GM21423 (cell line): ENCODE data around the gene B9D1.

Experiments used
- ATAC-seq: cut with Tn5 transposase; IDR thresholded peaks from one replicate; pipeline ENCODE4 v1.9.1; 2021; ENCODE audit warnings: mild to moderate bottlenecking, moderate library complexity; ENCODE audit not compliant: unreplicated experiment

The B9D1 gene

DNA sequence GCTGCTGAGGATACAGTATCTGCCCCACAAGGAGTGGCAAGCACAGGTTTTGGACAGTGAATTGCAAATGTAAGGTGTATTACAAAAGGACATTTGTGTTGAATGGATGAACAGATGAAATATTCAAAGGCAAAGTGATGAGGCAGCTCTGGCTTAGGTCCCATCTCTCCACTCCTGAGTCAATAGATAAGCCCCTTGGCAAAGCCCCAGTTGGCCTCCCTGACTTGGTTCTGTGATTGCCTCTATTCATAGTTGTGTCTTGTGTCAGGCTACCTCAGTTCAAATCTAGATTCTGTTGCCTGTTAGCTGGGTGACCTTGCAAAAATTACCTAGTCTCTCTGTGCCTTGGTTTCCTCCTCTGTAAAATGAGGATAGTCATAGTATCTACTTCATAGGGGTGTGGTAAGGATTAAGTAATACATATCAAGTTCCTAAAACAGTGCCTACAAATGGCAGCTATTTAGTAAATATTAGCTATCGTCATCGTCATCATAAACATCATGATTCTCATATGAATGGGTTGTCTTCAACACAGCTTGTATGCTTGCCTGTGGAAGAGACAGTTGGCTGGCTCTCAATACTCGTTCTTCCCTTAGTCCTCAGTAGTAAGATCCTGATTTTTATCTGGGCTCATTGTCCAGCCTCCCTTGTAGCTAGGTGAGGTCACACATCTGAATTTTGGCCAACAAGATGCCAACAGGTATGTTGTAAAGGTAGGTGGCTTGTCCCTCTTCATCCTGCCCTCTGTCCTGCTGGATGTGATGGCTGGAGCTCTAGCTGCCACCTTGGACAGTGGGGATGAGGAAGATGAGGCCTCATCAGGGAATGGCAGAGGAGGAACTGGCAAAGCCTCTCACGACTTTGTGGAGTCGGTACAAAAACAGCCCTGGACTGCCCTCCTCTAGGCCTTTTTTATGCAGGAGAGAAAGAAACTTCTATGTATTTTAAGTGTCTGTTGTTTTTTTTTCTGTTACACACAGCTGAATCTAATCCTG is 26.6 kb upstream of the B9D1 start:
- no peak for ATAC-seq

DNA sequence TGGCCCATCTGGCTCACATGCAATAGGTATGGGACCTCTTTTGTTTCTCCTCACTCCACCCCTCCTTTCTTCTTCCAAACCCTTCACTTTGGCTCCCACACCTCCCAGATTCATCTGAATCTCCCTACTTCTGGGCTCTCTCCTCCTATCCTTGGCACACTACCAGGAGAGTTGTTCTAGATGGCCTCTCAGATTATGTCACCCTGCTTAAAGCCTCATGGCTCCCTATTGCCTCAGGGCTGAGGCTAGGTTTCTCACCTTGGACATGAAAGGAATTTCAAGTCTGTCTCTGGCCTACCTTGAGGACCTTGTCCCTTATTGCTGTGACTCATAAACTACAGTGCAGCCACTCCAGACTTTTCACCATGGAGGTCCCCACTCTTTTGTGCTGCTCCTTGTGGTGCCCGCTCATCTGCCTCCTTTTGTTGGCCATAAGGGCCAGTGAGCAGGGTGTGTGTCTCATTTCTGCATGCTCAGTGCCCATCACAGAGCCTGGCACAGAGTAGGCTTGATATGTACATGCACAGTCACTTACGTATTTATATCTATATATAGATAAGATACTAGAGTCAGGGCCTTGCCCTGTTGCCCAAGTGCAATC is 25.5 kb upstream of the B9D1 start:
- no peak for ATAC-seq

DNA sequence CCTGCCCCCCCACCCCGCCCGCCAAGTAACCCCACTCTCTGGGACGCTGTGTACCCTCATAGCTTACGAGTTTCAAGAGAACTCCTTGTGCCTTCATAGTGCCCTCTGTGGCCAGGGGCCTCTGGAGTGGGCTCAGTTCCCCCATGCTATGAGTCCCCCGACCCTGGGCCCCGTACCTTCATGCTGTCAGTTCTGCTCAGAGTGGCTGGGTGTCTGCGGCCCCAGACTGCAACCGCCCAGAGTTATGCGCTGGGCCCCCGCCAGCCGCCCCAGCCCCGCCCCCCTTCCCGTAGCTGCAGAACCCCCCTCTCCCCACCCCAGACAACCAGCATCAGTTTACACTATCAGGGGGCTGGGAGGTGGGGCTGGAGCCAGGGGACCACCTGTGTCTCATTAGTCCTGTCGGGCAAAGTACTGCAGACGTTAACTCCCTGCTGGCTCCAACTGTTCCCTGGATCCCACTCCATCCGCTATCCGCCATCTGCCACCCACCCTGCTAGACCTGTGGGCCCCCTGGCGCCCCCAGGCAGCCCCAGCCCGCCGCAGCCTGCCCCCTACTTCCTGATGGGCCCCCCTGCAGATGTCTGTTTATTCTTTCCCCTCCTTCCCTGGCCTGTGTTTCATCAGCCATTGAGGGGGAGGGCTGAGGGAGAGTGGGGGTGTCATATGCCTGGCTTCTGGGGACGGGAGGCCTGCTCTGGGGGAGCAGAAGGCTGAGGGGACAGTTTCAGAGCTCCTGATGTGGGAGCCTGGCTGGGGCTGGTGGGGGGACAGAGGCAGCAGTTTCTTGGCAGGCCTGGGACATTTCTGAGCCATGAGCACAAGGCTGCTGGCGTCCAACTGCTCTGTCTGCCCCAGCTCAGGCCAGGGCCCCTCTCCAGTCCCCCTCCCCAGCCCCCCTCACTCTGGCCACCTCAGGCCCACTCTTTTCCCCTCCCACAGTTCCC is 24.7 kb upstream of the B9D1 start, which contains the start of gene MFAP4:
MFAP4 (minus strand) TSS at position 217 of the 947 bp plus-strand sequence; CDS start at position 182, 35 bp downstream.
- no peak for ATAC-seq

DNA sequence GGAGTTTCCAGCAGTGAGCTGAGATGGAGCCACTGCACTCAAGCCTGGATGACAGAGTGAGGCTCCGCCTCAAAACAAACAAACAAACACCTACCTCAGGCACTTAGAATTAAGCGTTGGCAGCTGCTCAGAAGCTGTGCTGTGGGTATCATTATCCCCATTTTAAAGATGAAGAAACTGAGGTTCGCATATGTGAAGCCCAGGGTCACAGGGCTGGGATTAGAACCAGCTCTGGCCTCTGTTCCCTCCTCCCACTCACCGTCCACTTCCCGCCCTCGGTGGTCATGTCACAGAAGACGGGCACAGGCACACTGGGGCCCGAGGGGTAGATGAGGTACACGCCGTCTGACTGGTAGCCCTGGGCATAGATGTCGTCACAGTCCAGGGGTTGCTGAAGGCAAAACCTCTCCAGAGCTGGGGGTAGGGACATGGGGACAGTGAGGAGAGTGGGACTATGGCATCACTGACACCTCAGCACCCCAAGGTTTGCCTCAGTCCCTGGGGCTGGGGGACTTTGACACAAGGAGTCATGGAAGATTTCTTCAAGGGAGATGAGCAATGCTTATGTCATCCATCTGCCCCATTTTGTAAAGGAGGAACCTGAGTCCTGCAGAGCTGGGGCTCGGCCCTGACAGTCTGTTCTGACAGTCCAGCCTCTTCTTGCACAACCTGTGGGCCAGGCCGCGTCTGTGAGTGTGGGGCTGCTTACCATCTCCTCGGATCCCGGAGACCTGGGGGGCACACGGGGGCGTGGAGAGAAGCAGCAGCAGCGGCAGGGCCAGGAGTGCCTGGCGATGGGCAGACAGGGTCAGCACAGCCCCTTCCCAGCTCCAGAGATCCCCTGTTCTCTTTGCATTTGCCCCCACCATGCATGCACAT is 23.8 kb upstream of the B9D1 start:
- no peak for ATAC-seq

DNA sequence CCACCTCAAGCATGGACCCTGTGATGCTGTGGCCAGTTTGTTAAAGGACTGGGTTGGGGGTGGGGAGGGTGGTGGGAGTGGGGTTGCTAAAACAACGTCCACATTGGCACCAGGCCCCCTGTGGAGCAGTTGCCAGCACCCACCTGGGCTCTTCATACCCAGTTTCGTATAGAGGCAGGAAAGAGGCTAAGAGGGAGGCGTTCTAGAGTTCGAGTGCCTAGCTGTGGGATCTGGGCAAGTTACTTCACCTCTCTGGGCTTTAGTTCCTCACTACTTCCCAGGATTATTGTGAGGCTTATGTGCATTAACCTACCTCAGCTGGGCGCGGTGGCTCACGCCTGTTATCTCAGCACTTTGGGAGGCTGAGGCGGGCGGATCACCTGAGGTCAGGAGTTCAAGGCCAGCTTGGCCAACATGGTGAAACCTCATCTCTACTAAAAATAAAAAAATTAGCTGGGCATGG is 23.0 kb upstream of the B9D1 start:
- no peak for ATAC-seq

DNA sequence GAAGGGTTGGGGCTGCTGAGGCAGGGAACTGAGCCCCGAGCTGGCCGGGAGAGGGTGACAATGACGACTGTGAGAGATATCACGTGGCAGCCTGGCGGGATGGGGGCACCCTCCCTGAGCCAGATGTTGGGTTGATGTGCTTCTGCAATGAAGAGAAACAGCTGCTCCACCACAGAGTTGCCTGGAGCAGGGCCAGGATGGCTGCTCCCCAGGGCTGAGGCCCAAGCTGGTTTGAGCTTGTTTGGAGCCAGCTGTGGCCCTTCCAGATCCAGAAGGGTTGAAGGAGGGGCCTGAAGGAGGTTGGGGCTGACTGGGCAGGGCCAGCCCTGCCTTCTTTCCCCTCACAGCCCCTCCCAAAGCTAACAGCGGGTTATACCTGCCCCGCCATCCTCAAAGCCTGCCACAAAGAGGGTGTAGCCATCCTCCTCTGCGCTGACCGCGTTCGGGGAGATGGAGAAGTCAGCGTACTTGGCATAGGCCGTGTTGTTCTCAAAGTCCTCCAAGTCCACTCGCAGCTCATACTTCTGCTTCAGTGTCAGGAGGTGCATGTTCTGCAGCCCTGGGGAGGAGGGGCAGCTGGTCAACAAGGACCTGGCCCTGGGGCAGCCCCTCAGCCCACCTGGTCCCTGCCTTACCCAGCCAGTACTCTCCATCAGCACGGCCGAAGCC is 22.3 kb upstream of the B9D1 start:
- ATAC-seq, result no peak

DNA sequence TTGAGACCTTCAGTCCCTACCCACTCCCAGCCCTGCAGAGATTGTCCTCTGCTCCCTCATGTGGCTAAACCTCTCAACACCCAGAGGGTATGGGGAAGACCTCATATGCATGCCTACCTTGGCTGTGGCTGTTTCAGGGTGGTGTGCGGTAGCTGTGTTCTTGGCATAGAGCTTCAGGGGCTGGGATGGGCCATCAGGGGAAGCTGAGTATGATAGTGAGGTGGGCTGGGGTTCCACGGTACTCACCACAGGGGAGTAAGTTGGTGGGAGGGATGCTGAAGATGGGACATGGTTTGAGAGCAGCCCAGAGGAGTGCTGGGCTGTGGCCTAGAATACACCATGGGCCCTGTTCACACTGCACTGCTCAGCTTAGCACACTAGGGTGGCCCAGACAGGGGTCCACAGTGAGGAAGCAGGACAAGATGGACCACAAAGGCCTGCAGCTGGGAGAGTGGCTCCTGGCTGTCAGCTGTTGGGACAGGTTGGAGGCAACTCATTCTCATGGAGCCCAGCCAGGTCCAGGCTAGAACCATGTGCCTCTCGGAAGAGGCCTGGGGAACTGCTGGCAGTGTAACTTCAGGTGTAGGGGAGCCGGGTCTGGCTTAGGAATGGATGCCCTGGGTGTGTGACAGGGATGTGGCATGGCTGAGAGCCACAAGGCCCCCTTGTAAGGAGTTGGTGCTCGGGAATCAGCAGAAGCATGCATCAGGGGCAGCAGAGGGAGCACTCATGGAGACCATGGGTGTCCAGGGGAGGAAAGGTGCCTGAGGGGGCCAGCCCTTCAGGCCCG is 21.4 kb upstream of the B9D1 start:
- ATAC-seq, result no peak

DNA sequence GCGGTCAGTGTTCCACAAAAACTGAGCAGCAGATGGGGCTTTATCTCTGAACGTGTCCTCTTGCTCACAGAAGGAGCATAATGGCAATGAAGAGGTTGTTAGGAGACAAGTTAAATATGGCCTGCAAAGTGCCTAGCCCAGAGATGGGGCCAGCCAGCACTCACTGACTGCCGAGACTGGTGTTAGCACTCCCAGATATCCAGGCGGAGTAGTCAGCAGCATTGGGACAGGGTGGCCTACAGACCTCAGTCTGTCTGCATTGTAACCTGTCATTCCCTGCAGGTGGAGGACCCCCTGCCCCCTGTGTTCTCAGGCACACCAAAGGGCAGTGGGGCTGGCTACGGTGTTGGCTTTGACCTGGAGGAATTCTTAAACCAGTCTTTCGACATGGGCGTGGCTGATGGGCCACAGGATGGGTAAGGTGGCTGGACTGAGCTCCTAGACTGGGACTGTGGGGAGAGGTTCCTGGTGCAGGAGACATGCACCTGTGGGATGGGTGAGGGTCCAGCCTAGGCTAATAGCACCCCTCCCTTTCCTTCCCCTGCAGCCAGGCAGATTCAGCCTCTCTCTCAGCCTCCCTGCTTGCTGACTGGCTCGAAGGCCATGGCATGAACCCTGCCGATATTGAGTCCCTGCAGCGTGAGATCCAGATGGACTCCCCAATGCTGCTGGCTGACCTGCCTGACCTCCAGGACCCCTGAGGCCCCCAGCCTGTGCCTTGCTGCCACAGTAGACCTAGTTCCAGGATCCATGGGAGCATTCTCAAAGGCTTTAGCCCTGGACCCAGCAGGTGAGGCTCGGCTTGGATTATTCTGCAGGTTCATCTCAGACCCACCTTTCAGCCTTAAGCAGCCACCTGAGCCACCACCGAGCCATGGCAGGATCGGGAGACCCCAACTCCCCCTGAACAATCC is 20.3 kb upstream of the B9D1 start:
- ATAC-seq, result no peak

DNA sequence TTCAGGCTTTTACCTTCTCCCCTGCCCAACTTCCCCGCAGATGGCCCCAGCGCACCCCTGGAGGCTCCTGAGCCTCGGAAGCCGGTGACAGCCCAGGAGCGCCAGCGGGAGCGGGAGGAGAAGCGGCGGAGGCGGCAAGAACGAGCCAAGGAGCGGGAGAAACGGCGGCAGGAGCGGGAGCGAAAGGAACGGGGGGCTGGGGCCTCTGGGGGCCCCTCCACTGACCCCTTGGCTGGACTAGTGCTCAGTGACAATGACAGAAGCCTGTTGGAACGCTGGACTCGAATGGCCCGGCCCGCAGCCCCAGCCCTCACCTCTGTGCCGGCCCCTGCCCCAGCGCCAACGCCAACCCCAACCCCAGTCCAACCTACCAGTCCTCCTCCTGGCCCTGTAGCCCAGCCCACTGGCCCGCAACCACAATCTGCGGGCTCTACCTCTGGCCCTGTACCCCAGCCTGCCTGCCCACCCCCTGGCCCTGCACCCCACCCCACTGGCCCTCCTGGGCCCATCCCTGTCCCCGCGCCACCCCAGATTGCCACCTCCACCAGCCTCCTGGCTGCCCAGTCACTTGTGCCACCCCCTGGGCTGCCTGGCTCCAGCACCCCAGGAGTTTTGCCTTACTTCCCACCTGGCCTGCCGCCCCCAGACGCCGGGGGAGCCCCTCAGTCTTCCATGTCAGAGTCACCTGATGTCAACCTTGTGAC is 19.4 kb upstream of the B9D1 start:
- ATAC-seq, result no peak

DNA sequence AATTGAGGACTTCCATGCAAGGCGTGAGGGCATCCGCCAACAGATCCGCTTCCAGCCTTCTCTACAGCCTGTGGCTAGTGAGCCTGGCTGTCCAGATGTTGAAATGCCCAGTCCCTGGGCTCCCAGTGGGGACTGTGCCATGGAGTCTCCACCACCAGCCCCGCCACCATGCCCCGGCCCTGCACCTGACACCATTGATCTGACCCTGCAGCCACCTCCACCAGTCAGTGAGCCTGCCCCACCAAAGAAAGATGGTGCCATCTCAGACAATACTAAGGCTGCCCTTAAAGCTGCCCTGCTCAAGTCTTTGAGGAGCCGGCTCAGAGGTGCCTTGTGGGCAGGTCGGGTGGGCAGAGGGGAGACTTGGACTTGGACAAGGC is 18.8 kb upstream of the B9D1 start:
- ATAC-seq, result no peak

DNA sequence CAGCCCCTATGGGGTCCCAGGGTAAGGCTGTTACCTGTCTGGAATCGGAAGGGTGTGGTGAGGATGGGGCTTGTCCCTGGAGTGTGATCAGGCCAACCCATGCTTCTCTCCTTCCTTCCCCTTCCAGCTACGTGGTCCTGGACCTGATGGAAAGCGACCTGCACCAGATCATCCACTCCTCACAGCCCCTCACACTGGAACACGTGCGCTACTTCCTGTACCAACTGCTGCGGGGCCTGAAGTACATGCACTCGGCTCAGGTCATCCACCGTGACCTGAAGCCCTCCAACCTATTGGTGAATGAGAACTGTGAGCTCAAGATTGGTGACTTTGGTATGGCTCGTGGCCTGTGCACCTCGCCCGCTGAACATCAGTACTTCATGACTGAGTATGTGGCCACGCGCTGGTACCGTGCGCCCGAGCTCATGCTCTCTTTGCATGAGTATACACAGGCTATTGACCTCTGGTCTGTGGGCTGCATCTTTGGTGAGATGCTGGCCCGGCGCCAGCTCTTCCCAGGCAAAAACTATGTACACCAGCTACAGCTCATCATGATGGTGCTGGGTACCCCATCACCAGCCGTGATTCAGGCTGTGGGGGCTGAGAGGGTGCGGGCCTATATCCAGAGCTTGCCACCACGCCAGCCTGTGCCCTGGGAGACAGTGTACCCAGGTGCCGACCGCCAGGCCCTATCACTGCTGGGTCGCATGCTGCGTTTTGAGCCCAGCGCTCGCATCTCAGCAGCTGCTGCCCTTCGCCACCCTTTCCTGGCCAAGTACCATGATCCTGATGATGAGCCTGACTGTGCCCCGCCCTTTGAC is 18.2 kb upstream of the B9D1 start:
- ATAC-seq, result no peak

DNA sequence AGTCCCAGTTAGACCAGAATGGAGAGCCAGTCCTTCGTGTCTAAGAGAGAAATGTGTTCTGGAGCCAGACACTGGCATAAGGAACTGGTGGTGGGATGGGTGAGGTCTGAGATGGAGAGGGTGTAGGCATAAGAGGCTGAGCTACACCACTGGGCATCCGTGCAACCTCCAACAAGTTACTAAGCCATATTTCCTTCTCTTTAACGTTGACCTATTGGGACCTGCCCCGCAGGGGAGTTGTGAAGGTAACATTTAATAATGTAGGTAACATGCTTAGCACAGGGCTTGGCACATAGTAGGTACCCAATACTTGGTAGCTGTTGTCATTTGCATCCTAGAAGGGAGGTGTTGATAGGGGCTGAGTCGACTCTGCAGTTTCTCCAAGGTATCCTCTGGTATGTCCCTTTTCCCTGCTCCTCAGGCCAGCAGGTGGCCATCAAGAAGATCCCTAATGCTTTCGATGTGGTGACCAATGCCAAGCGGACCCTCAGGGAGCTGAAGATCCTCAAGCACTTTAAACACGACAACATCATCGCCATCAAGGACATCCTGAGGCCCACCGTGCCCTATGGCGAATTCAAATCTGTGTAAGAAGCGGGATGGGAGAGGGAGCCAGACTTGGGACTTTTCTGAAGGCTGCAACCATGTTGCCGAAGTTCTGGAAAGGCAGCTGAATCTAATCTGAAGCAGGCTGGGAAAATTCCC is 17.0 kb upstream of the B9D1 start:
- ATAC-seq, result no peak

DNA sequence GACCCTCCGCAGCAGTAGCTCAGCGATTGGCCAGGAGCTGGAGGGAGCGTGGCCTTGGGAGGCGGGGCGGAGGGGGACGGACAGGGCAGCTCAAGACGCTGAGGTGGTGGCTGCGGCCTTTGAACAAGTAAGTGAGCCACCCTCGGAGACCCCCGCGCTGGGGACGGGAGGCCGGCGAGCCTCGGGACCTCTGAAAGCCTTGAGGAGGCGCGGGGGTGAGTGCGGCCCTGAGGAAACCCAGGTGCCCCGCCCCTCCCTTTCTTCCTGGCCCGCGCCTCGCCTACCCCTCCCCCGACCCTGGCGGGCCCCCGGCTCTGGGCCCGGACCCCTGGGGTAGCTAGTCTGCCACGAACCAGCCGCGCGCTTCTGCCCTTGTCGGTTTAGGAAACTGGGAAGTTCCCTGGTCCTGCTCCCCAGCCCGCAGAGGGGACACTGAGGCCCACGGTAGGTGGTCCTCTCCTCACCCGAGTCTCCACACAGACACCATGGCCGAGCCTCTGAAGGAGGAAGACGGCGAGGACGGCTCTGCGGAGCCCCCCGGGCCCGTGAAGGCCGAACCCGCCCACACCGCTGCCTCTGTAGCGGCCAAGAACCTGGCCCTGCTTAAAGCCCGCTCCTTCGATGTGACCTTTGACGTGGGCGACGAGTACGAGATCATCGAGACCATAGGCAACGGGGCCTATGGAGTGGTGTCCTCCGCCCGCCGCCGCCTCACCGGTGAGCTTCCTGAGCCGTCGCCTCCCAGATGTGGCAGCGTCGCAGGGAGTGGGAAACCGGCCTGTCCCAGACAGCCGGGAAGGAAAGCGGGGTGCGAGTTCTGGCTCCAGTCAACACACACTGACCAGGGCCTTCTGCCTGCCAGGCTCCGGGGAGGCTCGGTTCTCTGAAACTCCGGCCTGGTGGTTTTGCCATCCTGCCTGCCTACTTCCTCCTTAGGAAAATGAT is 16.2 kb upstream of the B9D1 start, which contains the start of gene MAPK7:
MAPK7 (plus strand) TSS at position 83 of the 945 bp plus-strand sequence; CDS start at position 486, 403 bp downstream.
- ATAC-seq, result no peak
